ENCODE measurements around the gene PLXNA3.

DNA sequence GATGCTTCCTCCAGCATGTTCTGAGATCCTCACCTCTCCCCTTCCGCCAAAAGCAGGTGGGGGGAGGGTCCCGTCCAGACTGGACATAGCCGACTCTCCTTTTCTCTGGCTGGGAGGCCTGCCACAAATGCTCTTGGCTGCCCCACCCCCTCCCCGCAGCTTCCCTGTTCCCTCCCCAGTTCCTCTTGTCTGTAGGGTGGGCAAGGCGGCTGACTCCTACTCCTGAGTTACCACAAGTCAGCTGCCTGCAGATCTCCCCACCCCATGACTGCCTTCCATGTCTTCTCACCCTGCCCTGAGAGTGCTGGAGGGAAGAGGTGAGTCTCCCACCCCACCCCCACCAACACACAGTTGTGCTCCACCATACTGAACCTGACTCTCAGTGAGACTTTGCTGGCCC lies 26.7 kb upstream of the PLXNA3 start:
- TF ChIP-seq EZH2phosphoT487 (IDR thresholded peaks at IDR 0.05; ENCODE audit: insufficient read depth, low read depth) (no peak), EZH2 (IDR thresholded peaks at IDR 0.05; ENCODE audit: insufficient read depth, poor library complexity, severe bottlenecking) (no peak)
